Measurements from ENCODE around the gene ADAM12. TPM values are rescaled to one million over a fixed set of nuclear protein-coding genes. Genes with fewer than 3 reads are reported as not detected.

Gene ADAM12
- total RNA-seq, 1 donor from 2014 or later: 18.4 TPM

GRCh38 chr10:126331101-126331500 is 57.2 kb downstream of the ADAM12 start:
- Mint-ChIP-seq H3K27ac (ENCODE audit: unreplicated experiment) (no peak overlapping the region), H3K4me3 (ENCODE audit: unreplicated experiment) (no peak overlapping the region), H3K36me3 (ENCODE audit: unreplicated experiment) (peaks cover 5% of the 10 kb centered on the region), H3K9me3 (ENCODE audit: unreplicated experiment) (no peaks in the 10 kb centered on the region), H3K4me1 (ENCODE audit: low read depth, unreplicated experiment) (peaks cover 5% of the 10 kb centered on the region), H3K27me3 (ENCODE audit: unreplicated experiment) (peaks cover 3% of the 10 kb centered on the region)
- no peak for TF ChIP-seq CTCF (IDR thresholded peaks at IDR 0.05; ENCODE audit: partially characterized antibody, unreplicated experiment)
- no peak for DNase-seq

GRCh38 chr10:126324826-126325225 is 63.5 kb downstream of the ADAM12 start:
- DNase-seq: no peak
- Mint-ChIP-seq H3K27ac (ENCODE audit: unreplicated experiment) (no peak overlapping the region), H3K36me3 (ENCODE audit: unreplicated experiment) (peaks cover 14% of the 10 kb centered on the region), H3K9me3 (ENCODE audit: unreplicated experiment) (peaks cover 3% of the 10 kb centered on the region), H3K27me3 (ENCODE audit: unreplicated experiment) (peaks cover 5% of the 10 kb centered on the region), H3K4me1 (ENCODE audit: low read depth, unreplicated experiment) (peaks cover 20% of the 10 kb centered on the region), H3K4me3 (ENCODE audit: unreplicated experiment) (no peak overlapping the region)
- no peak for TF ChIP-seq CTCF (IDR thresholded peaks at IDR 0.05; ENCODE audit: partially characterized antibody, unreplicated experiment)

GRCh38 chr10:126321440-126321839 is 66.8 kb downstream of the ADAM12 start:
- Mint-ChIP-seq H3K9me3 (ENCODE audit: unreplicated experiment) (peaks cover 3% of the 10 kb centered on the region), H3K27me3 (ENCODE audit: unreplicated experiment) (peaks cover 2% of the 10 kb centered on the region), H3K36me3 (ENCODE audit: unreplicated experiment) (peaks cover 9% of the 10 kb centered on the region), H3K4me1 (ENCODE audit: low read depth, unreplicated experiment) (peaks cover 20% of the 10 kb centered on the region), H3K27ac (ENCODE audit: unreplicated experiment) (no peak overlapping the region), H3K4me3 (ENCODE audit: unreplicated experiment) (no peak overlapping the region)
- TF ChIP-seq CTCF (IDR thresholded peaks at IDR 0.05; ENCODE audit: partially characterized antibody, unreplicated experiment): no peak
- no peak for DNase-seq

GRCh38 chr10:126317751-126318150 is 70.5 kb downstream of the ADAM12 start:
- no peak overlapping the region for H3K4me3 Mint-ChIP-seq (ENCODE audit: unreplicated experiment)

More at GRCh38 chr10:126317751-126318150, 70.5 kb downstream of the ADAM12 start:
- no peak for TF ChIP-seq CTCF (IDR thresholded peaks at IDR 0.05; ENCODE audit: partially characterized antibody, unreplicated experiment)
- peaks cover 6% of the 10 kb centered on the region for H3K36me3 Mint-ChIP-seq (ENCODE audit: unreplicated experiment)
- no peak overlapping the region for H3K27ac Mint-ChIP-seq (ENCODE audit: unreplicated experiment)
- H3K9me3 Mint-ChIP-seq (ENCODE audit: unreplicated experiment): no peaks in the 10 kb centered on the region
- H3K27me3 Mint-ChIP-seq (ENCODE audit: unreplicated experiment): no peaks in the 10 kb centered on the region
- no peak for DNase-seq
- H3K4me1 Mint-ChIP-seq (ENCODE audit: low read depth, unreplicated experiment): peaks cover 3% of the 10 kb centered on the region

Measured in glutamatergic neuron (in vitro differentiated cells).